ENCODE data around the gene EPHB1. TPM values are rescaled to one million over a fixed set of nuclear protein-coding genes. Genes with fewer than 3 reads are reported as not detected.

The EPHB1 gene
- polyA plus RNA-seq, 1 of the 3 experiments (the other 2 are of a cell fraction): 1.2 TPM

- CTCF ChIA-PET: interaction anchor here (1.0 to 3.1 kb wide), 2 partner anchors 8 to 63 kb away, joined by 4 to 15 read pairs; partner anchors contain the start of gene EPHB1
- no peak overlapping the region for H3K4me2 ChIP-seq
Observed at GRCh38 chr3:134802428-134803050, 7.5 kb downstream of the EPHB1 start.

DNA sequence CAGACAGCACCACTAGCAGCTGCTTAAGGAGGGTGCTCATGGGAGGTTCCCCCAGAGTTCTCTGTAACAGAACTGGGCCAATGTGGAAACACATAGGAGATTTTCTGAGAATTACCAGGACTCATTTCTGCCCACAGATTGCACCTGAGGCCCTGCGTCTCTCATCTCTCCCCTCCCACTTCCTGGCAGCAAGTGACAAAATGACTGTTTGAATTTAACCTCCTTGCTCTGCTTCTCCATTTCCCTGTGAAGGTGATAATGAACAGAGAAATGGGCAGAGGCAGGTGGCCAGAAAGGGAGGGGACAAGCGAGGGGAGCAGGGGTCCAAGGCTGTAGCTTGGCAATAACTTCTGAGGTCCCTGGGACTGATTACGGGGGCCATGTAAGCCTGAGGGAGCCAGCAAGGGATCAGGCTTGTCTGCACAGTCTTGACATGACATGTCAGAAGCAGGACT, 8.0 kb downstream of the EPHB1 start:
- no peak for TF ChIP-seq FOSL2 (IDR thresholded peaks at IDR 0.05; ENCODE audit: borderline replicate concordance, low read depth)
- TF ChIP-seq RCOR1 (IDR thresholded peaks at IDR 0.05; ENCODE audit: low read length): no peak
- TF ChIP-seq GABPA (IDR thresholded peaks at IDR 0.05; ENCODE audit: low read depth): no peak
- TF ChIP-seq SMC3 (IDR thresholded peaks at IDR 0.05; ENCODE audit: low read depth, low read length): no peak
- no peak overlapping the region for H3K9ac ChIP-seq

More at GRCh38 chr3:134802428-134803050, 7.5 kb downstream of the EPHB1 start:
- Histone ChIP-seq H3K79me2 (ENCODE audit: insufficient read depth) (0 out of 2 replicates have a peak, but pooled peaks cover 7% of the 10 kb centered on the region), H3K27me3 (ENCODE audit: insufficient read depth) (no peaks in the 10 kb centered on the region), H3K9me2 (no peaks in the 10 kb centered on the region), H2AFZ (ENCODE audit: low read depth) (no peak overlapping the region), H3K4me1 (ENCODE audit: control insufficient read depth in 1 of 2, insufficient read depth in 2 of 2, low read depth in 1 of 2, low read length in 1 of 2) (no peaks in the 10 kb centered on the region), H3K36me3 (replicated peaks in 1 of 2; ENCODE audit: control insufficient read depth in 1 of 2, insufficient read depth in 2 of 2, low read length in 1 of 2) (no peaks in the 10 kb centered on the region), H4K20me1 (ENCODE audit: insufficient read depth) (peaks cover 7% of the 10 kb centered on the region), H3K4me3 (ENCODE audit: low read depth in 2 of 2, low read length in 1 of 2) (no peak overlapping the region), H3K9me3 (no peaks in the 10 kb centered on the region), H3K27ac (ENCODE audit: low read depth in 2 of 2, low read length in 1 of 2) (no peak overlapping the region), H3K9ac (no peak overlapping the region), H3F3A (replicated peaks; ENCODE audit: insufficient read depth) (no peaks in the 10 kb centered on the region)
- DNase-seq: no peak
- POLR2A ChIA-PET: no interaction called here
- 83% methylated on average over 1 of the region's 2 CpGs for WGBS (ENCODE audit: low lambda C conversion rate)
- TF ChIP-seq NRF1 (IDR thresholded peaks at IDR 0.05; ENCODE audit: low read depth, low read length): no peak
- no peak for TF ChIP-seq TEAD4 (IDR thresholded peaks at IDR 0.05; ENCODE audit: borderline replicate concordance, insufficient read depth)
- no peak for TF ChIP-seq NFIC (IDR thresholded peaks at IDR 0.05; ENCODE audit: borderline replicate concordance)
- no peak for TF ChIP-seq GABPA (IDR thresholded peaks at IDR 0.05; ENCODE audit: low read depth)
- no peak for TF ChIP-seq SIN3A (IDR thresholded peaks at IDR 0.05; ENCODE audit: borderline replicate concordance, low read depth, low read length)

GRCh38 chr3:134803652-134804051, 8.6 kb downstream of the EPHB1 start:
- Histone ChIP-seq H3K79me2 (ENCODE audit: insufficient read depth) (0 out of 2 replicates have a peak, but pooled peaks cover 4% of the 10 kb centered on the region), H3K27ac (ENCODE audit: low read depth in 2 of 2, low read length in 1 of 2) (no peak overlapping the region), H3K4me2 (no peak overlapping the region), H3K9ac (no peak overlapping the region), H3K9me2 (no peaks in the 10 kb centered on the region), H3K36me3 (replicated peaks in 1 of 2; ENCODE audit: control insufficient read depth in 1 of 2, insufficient read depth in 2 of 2, low read length in 1 of 2) (no peaks in the 10 kb centered on the region), H3K27me3 (ENCODE audit: insufficient read depth) (no peaks in the 10 kb centered on the region), H3F3A (replicated peaks; ENCODE audit: insufficient read depth) (no peaks in the 10 kb centered on the region), H3K9me3 (no peaks in the 10 kb centered on the region), H3K4me1 (ENCODE audit: control insufficient read depth in 1 of 2, insufficient read depth in 2 of 2, low read depth in 1 of 2, low read length in 1 of 2) (no peaks in the 10 kb centered on the region), H2AFZ (ENCODE audit: low read depth) (no peak overlapping the region), H3K4me3 (ENCODE audit: low read depth in 2 of 2, low read length in 1 of 2) (no peak overlapping the region), H4K20me1 (ENCODE audit: insufficient read depth) (peaks cover 7% of the 10 kb centered on the region)
- no peak for DNase-seq
- ChIA-PET CTCF (interaction anchor here (3.1 kb wide), 1 partner anchor 9 kb away, joined by 15 read pairs; the partner anchor contains the start of gene EPHB1), POLR2A (no interaction called here)
- WGBS (ENCODE audit: low lambda C conversion rate): 72% methylated on average over 4 of the region's 4 CpGs
- TF ChIP-seq NRF1 (IDR thresholded peaks at IDR 0.05; ENCODE audit: low read depth, low read length): no peak
- TF ChIP-seq ZBTB33 (IDR thresholded peaks at IDR 0.05; ENCODE audit: borderline replicate concordance, low read depth): no peak
- TF ChIP-seq, protein P1, sequence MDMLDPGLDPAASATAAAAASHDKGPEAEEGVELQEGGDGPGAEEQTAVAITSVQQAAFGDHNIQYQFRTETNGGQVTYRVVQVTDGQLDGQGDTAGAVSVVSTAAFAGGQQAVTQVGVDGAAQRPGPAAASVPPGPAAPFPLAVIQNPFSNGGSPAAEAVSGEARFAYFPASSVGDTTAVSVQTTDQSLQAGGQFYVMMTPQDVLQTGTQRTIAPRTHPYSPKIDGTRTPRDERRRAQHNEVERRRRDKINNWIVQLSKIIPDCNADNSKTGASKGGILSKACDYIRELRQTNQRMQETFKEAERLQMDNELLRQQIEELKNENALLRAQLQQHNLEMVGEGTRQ (IDR thresholded peaks at IDR 0.05; ENCODE audit: borderline replicate concordance, low read depth, low read length): no peak
- TF ChIP-seq NFIC (IDR thresholded peaks at IDR 0.05; ENCODE audit: borderline replicate concordance): no peak

More for the DNA sequence above, 8.0 kb downstream of the EPHB1 start:
- Histone ChIP-seq H3K4me3 (ENCODE audit: low read depth in 2 of 2, low read length in 1 of 2) (no peak overlapping the region), H3F3A (replicated peaks; ENCODE audit: insufficient read depth) (no peaks in the 10 kb centered on the region), H3K79me2 (ENCODE audit: insufficient read depth) (0 out of 2 replicates have a peak, but pooled peaks cover 5% of the 10 kb centered on the region), H3K4me1 (ENCODE audit: control insufficient read depth in 1 of 2, insufficient read depth in 2 of 2, low read depth in 1 of 2, low read length in 1 of 2) (no peaks in the 10 kb centered on the region), H3K27me3 (ENCODE audit: insufficient read depth) (no peaks in the 10 kb centered on the region), H3K9me3 (no peaks in the 10 kb centered on the region), H3K9me2 (no peaks in the 10 kb centered on the region), H3K36me3 (replicated peaks in 1 of 2; ENCODE audit: control insufficient read depth in 1 of 2, insufficient read depth in 2 of 2, low read length in 1 of 2) (no peaks in the 10 kb centered on the region), H2AFZ (ENCODE audit: low read depth) (no peak overlapping the region), H3K4me2 (no peak overlapping the region), H3K27ac (ENCODE audit: low read depth in 2 of 2, low read length in 1 of 2) (no peak overlapping the region), H4K20me1 (ENCODE audit: insufficient read depth) (peaks cover 7% of the 10 kb centered on the region)
- CTCF ChIA-PET: interaction anchor here (3.1 kb wide), 1 partner anchor 8 kb away, joined by 15 read pairs; the partner anchor contains the start of gene EPHB1
- 62% methylated on average over 3 of the region's 3 CpGs for WGBS (ENCODE audit: low lambda C conversion rate)
- no peak for DNase-seq
- POLR2A ChIA-PET: no interaction called here
